Fibroblast of mammary gland (primary cell): Measurements from ENCODE around the gene HIP1.
"Not testable (repeated sequence)": the region's sequence is repeated elsewhere in the genome, so short reads cannot be mapped to it uniquely, and the experiment has no call there.

Source experiments
- DNase-seq: peaks from one replicate; pipeline ENCODE4 v3.0.0-alpha.2; 2010; ENCODE audit warnings: low read depth
- H3K4me3 ChIP-seq: 2 replicates; pipeline ENCODE4 v1.5.1; 2011; ENCODE audit warnings: low read depth, mild to moderate bottlenecking, low read length, moderate library complexity; ENCODE audit not compliant: control insufficient read depth
- CTCF ChIP-seq: conservative IDR thresholded peaks from 2 replicates; pipeline ENCODE4 v1.5.1; 2011; ENCODE audit warnings: low read depth, low read length, inconsistent platforms; ENCODE audit not compliant: control insufficient read depth, insufficient read depth

Gene HIP1

DNA sequence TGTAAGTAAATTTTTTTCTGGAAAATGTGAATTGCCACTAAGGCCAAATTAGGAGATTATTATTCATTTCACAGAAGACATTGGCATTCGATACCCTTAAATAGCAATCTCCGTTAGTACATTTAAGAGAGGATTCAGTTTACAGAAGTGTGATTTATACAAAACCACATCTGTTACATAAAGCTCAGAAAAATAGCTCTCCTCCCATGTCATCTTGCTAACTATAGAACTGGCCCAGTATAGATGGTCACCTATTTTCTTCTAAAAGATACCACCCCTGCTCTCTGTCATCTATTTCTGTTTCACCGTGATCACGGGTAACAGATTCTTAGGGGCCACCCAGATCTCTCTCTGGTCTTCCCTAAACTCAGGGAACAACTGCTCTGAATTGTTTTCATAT is 119.1 kb downstream of the HIP1 start:
- TF ChIP-seq CTCF = no peak
- no peak overlapping the region for H3K4me3 ChIP-seq

GRCh38 chr7:75617634-75618234 is 121.0 kb downstream of the HIP1 start:
- DNase-seq = no peak
- no peak overlapping the region for H3K4me3 ChIP-seq

More for the DNA sequence above, 119.1 kb downstream of the HIP1 start:
- DNase-seq = no peak

GRCh38 chr7:75616421-75617167 is 122.1 kb downstream of the HIP1 start:
- H3K4me3 ChIP-seq = no peak overlapping the region
- DNase-seq = no peak
- TF ChIP-seq CTCF = no peak

More at GRCh38 chr7:75617634-75618234, 121.0 kb downstream of the HIP1 start:
- no peak for TF ChIP-seq CTCF

GRCh38 chr7:75614401-75614800 is 124.3 kb downstream of the HIP1 start:
- DNase-seq = no peak
- TF ChIP-seq CTCF = no peak
- H3K4me3 ChIP-seq = no peak overlapping the region

DNA sequence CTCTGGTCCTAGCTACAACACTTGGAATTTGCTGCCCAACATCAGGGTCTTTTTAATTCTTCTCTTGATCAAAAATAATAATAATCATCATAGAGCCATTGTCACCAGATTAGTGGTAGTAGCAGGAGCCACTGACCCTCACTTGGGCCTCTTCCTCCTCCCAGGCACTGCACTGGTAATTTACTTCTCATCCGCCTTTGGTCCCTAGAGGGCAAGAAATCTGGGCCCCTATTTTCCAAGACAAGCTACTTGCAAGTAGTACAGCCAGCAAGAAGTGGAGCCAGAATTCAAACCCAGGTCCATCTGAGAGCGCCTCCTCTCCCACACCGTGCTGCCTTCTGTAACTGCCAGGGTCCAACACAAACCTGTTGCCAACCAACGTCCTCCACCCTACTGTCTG is 125.4 kb downstream of the HIP1 start:
- H3K4me3 ChIP-seq = no peak overlapping the region
- DNase-seq = no peak
- no peak for TF ChIP-seq CTCF

DNA sequence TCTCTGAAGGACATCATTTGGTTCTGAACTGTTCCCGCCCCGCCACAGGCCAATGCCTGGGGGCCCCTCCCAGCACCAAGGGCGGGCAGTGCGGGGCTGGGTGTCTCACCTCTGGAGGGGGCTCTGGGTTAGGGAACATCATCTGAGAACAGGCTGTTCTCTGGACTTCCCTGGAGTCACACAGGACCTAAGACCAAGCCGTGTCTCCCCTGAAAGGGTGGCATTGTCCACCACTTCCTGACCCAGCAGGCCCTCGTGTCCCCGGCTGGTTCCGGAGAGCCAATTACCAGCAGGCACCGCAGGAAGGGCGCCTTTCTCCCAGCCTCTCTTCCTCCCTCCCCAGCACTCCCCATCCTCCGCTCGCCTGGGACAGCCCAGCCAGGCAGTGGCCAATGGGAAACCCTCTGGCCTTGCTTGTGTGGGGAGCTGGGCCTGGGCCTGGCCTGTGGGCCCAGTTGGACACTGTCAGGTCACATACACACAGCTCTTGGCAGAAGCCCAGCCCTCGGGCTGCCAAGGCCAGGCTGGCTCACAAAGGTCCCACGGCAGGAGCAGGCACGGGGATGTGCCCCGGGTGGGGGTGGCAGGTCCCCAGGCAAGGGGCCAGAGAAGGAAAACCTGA is 127.1 kb downstream of the HIP1 start:
- DNase-seq = no peak
- TF ChIP-seq CTCF = no peak
- H3K4me3 ChIP-seq = no peak overlapping the region

DNA sequence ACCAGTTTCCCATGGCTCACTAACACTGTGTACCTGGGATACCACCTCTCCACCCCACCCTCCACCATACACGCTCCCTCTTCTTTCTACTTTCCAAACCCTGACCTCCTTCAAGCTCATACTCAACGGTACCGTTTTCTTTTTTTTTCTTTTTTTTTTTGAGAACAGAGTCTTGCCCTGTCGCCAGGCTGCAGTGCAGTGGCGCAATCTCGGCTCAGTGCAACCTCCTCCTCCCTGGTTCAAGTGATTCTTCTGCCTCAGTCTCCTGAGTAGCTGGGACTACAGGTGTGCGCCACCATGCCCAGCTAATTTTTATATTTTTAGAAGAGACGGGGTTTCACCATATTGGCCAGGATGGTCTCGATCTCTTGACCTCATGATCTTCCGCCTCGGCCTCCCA is 129.3 kb downstream of the HIP1 start:
- not testable (repeated sequence) for DNase-seq, H3K4me3 ChIP-seq
